ENCODE measurements around the gene WFDC2.

WFDC2 gene, protein sequence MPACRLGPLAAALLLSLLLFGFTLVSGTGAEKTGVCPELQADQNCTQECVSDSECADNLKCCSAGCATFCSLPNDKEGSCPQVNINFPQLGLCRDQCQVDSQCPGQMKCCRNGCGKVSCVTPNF

DNA sequence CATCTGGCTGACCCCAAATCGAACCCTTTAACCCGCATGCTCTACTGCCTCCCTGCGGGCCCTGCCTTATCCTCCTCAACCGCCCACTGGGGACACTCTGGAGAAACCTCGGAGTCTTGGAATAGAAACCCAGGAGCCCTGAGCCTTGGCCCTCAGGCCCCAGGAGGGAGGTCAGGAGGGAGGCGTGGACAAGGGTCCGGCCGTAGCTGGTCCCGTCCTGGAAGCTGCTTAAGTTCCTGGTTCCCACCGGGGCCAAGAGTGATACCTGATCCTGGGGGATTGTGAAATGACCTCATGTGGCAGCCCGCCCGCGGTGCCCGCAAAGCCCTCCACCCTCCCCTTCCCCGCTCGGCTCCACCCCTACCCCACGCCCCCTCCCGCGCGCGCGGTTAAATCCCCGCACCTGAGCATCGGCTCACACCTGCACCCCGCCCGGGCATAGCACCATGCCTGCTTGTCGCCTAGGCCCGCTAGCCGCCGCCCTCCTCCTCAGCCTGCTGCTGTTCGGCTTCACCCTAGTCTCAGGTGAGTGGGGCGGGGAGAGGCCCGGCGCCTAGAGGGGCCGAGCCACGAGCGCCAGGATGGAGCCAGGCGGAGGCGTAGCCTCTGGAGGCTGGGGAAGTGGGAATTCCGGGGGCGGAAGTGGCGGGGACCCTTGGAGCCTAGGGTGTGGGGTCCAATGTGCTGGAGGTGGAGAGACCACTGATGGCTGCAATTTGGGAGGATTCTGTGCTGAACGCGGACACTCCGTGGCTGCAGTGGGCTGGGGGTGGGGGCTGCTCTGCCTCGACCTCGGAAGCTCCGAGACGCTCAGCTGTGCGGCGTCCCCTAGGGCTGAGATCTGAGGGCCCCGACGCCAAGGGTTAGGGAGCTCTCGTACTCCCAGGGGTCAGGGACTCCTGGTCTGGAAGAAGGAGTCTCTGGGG, at the start of gene WFDC2:
Gene WFDC2, plus strand, starts transcription at position 418 of the 926 bp plus-strand sequence. Its CDS starts 29 bp downstream, at position 447.
- no peak for DNase-seq (ENCODE audit: low read depth)

DNA sequence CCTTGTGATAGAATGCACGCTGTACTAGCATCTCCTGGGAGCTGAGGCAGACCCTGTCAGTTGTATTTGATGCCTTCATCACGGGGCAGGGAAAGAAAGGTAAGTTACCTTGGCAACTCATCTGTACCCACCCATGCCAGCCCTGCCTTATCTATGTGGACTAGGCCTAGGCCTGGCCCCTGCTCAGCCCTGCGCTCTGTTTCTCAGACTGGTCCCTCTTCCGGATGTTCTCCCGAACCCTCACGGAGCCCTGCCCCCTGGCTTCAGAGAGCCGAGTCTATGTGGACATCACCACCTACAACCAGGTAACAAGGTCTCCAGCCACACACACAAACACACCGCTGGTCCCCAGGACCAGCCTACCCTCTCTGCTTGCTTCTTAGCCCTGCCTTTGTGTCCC, 49.4 kb upstream of the WFDC2 start:
- DNase-seq (ENCODE audit: low read depth) = no peak

DNA sequence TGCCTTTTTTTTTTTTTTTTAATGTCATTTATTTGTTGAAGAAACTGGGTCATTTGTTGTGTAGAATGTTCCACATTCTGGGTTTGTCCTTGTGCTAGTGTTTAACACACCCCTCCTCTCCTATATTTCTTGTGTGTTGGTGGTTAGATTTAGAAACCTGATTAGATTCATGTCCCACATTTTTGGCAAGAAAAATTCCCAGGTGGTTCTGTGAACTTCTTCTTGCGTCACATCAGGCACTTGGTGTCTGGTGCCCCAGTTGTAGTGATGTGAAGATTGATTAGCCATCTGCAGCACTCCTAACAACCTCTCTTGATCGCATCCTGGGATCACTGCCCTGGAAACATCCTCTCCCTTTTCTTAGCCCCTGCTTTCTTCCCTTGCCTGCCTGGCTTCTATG, 45.9 kb upstream of the WFDC2 start:
- DNase-seq (ENCODE audit: low read depth) = no peak

DNA sequence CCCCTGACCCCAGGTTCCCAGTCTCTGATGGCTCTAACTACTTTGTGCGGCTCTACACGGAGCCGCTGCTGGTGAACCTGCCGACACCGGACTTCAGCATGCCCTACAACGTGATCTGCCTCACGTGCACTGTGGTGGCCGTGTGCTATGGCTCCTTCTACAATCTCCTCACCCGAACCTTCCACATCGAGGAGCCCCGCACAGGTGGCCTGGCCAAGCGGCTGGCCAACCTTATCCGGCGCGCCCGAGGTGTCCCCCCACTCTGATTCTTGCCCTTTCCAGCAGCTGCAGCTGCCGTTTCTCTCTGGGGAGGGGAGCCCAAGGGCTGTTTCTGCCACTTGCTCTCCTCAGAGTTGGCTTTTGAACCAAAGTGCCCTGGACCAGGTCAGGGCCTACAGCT, 44.0 kb upstream of the WFDC2 start:
- DNase-seq (ENCODE audit: low read depth) = no peak

DNA sequence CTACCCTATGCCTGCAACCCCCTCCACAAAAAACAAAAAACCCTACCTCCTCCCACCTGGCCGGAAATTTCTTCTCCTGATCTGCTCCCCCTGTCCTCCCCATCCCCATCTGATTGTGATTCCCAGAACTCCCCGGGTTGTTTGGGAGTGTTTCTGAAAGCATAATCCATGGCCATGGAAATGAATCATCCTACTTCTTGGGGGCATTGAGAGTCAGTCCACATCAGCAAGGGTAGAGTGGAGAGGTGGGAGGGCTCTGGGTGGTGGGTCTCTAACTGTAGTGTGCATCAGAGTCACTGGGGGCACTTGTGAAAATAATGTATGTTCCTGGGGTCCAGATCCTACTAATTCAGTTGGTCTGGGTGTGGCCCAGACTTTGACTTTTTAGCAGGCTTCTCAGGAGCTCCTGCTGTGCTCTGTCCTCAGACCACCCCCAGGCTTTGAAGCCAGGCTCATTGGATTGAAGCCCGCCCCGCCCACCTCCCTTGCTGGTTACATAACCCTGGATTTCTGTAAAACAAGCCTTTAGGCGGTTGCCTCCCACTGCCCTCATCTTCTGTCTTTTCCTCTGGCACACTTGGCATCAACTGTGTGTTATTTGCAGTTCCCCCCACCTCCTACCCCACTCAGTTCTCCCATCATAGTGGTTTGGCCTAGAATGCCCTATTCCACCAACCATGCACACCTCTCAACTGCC, 43.1 kb upstream of the WFDC2 start:
- no peak for DNase-seq (ENCODE audit: low read depth)

DNA sequence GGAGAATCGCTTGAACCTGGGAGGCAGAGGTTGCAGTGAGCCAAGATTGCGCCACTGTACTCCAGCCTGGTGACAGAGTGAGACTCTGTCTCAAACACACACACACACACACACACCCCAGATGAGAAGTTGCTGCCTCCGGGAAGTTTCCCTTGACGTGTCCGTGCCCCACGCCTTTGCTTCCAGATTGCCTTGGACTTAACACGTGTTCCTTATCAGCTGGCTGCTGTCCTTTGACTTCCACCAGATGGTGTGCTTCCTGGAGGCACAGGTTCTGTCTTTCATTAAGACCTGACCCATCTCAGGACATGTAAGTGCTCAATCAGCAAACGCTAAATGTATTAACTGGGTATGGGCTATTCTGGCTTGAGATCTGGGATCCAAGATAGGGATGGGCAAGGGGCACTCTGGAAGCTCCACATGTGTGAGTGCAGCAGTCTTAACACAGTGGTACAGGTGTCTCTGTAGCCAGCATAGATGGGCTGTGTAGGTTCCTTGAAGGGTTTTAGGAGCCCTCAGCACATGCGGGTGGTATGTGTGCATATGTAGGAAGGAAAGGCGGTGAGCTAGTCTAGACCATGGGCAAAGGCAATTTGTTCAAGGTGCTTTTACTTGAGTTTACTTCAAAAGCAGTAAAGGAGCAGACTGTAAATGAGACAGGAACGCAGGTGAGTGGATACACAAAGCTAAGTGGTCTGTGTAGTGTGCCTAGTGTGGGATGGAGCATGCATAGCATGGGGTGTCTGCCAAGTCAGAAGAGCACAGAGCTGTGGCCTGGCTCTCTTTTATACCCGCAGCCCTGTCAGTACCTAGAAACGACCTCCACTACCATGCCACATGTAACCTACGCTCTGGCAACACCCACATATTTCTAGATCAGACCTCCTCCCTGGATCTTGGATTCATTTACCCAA, 42.1 kb upstream of the WFDC2 start:
- DNase-seq (ENCODE audit: low read depth) = no peak

DNA sequence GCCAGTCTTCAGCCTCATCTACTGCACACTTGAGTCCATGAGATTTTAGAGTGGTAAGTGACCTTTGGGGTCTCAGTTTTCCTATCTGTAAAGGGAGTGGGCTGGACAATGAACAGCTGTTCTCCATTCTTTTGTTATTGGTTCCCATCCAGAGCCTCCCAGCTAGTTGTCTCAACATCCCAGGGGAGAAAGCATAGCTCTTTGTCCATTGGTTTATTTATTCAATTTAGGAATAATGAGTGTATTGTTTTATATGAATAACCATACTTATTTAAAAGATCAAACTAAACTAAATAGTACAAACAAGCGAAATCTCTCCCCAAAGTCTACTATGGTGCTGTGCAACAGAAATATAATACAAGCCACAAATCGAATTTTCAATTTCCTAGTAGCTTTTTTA, 39.9 kb upstream of the WFDC2 start:
- DNase-seq (ENCODE audit: low read depth) = no peak

DNA sequence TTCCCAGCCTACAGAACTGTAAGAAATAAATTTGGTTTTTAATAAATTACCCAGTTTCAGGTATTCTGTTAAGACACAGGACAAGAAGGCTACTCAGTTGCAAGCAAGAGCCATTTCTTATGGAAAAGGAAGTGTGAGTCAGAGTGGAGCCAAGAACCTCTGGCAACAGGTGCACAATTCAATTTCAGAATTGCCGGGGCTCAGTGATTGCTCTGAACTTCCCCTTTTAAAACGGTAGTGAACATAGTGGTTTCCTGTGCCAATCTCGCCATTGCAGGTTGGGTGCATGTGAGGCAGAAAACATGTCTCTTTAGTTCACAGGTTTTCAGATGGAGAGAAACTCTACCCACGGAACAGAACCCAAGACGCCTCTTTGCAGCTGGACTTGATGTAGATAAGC, 37.3 kb upstream of the WFDC2 start:
- no peak for DNase-seq (ENCODE audit: low read depth)

DNA sequence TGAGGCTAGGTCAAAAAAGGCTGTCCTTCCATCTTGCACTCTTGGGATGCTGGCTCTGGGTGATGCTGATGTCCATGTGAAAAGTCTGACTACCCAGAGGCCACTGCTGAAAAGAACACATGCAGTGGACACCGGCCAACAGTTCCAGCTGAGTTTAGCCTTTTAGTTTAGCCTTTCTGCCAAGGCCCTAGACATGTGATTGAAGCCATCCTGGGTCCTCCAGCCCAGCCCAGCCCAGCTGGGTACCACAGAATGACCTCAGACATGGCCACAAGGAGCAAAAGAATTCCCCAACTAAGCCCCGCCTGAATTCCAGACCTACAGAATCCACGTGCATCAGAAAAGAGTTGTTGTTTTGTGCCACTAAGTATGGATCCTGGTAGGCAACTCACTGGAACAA, 36.2 kb upstream of the WFDC2 start:
- DNase-seq (ENCODE audit: low read depth) = no peak

DNA sequence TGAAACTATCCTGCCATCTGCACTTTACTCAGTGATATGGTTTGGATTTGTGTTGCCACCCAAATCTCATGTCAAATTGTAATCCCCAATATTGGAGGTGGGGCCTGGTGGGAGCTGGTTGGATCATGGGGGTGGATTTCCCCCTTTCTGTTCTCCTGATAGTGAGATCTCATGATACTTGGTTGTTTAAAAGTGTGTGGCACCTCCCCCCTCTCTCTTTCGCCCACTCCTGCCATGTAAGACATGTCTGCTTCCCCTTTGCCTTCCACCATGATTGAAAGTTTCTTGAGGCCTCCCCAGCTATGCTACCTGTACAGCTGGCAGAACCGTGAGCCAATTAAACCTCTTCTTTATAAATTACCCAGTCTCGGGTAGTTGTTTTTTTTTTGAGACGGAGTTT, 35.6 kb upstream of the WFDC2 start:
- no peak for DNase-seq (ENCODE audit: low read depth)

DNA sequence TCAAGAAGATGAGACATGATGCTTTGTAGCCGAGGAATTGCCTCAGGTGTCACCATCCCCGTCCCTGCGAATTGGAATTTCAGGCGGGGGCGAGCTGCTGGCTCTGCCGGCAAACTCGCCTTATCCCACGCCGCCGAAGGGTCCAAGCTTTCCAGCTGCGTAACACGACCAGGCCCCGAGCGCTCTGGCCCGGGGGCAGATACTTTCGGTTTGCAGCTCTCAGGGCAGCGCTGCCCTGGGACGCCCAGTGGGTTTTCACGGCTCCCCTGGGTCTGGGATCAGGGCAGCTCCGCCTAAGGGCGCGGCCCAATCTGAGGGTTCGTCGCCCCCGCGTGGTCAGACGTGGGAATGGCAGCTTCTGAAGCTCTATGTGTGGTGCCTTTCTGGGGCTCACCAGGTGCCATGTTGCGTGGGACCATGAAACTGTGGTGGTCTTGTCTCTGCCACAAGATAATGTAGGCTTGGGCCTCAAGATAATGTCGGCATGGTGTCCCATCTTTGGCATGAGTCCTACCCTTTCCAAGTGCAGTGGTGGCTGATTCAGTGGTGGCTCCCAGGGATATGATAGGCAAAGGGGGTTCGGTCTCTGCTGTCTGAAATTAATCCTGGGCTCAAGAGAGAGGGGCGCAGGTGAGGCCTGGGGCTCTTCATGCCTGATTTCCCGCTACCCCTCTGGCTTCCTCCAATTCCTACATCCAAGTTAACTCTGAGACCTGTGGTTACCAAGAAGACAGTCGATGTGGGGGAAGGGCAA, 32.6 kb upstream of the WFDC2 start:
- peak; percentile 83 for DNase-seq (ENCODE audit: low read depth)

DNA sequence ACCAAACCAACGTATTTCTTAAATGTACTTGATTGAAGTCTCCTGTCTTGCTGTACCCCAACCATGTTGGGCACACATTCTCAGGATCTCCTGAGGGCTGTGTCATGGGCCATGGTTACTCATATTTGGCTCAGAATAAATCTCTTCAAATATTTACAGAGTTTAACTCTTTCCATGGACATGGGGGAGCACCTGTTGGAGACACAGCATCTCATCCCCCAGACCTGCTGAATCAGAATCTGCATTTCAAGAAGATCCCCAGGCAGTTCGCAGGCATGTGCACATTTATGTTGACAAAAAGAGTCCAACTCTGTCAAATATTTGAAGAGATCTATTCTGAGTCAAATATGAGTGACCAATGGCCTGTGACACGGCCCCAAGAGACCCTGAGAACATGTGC, 29.1 kb upstream of the WFDC2 start:
- no peak for DNase-seq (ENCODE audit: low read depth)

DNA sequence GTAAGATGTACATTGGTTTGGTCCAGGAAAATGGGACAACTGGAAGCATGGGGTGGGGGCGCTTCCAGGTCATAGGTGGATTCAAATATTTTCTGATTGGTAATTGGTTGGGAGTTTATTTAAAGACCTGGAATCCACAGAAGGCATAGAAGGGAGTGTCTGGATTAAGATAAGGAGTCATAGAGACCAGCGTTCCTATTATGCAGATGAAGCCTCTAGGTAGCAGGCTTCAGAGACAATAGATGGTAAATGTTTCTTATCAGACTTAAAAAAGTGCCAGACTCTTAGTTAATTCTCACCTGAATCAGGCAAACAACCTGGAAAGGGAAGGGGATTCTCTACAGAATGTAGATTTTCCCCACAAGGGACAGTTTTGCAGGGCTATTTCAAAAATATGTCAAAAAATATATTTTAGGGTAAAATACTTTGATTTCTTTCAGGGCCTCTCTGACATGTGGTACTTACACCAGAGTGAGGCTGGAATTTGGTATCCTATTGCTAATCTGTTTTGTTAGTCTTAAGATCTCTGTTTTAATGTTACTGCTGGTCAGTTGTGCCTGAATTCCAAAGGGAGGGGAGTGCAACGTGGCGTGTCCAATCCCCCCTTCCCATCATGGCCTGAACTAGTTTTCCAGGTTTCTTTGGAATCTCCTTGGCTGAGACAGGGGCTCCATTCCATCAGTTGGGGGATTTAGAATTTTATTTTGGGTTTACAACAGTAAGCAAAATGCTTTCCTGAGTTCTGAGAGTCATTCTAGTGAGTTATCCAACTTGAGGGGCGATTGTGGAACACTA, 28.5 kb upstream of the WFDC2 start:
- DNase-seq (ENCODE audit: low read depth) = no peak

DNA sequence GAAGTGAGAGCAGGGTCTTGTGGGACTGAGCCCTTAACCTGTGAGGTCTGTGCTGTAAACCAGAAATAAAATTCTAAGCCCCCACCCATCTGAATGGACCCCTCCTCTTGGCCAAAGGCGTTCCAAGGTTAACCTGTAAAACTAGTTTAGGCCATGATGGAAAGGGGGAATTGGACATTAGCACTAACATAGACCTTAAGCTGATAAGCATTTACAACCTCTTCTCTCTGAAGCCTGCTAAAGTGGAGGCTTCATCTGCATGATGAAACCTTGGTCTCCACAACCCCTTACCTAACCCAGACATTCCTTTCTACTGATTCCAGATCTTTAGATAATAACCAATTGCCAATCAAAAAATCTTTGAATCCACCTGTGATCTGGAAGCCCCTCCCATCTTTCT, 27.8 kb upstream of the WFDC2 start:
- no peak for DNase-seq (ENCODE audit: low read depth)

DNA sequence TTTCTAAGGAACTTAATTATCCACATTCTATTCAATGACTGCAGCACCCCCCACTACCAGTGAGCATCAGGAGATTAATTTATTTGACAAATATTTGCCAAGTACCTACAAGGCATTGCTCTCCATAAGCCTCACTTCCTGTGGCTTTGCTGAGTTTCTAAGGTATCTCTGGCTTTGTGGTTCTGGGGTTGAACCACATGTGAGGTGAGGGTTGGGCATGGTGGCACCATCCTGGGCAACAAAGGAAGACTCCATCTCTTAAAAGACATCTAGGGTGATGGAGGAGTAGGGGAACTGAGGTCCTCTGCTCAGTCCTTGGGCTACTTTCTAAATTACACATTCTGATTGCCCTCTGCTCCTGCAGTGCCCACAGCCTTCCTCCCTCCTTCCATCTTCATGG, 25.5 kb upstream of the WFDC2 start:
- DNase-seq (ENCODE audit: low read depth) = no peak

DNA sequence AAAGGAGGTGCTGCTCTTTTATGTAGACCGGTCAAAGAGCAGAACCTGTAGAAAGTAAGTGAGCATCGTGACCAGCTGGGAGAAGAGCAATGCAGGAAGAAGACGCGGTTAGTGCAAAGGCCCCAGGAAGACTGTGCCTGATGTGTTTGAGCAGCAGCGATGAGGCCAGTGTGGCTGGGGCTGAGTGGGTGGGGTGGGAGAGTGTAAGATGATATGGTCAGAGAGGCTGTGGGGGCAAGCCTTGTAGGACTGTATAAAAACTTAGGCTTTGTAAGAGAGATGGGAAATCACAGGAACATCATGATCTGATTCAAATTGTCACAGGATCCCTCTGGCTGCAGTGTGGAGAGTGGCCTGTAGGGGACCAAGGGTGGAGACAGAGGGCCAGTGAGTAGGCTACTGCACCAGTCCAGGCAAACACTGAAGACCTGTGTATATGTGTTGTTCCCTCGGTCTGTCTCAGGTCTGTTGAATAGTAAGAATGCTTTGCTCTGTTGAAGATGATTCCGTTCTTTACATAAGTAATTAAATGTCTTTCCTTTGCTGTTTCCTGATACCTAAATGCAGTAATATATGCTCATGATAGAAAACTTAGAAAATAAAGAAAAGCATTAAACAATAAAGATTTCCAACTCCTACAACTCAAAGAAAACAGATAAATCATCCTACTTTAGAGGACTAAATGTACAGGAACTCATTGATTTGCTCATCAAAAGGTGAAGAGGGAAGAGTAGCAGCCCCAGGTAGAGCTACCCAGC, 23.6 kb upstream of the WFDC2 start:
- DNase-seq (ENCODE audit: low read depth) = no peak

DNA sequence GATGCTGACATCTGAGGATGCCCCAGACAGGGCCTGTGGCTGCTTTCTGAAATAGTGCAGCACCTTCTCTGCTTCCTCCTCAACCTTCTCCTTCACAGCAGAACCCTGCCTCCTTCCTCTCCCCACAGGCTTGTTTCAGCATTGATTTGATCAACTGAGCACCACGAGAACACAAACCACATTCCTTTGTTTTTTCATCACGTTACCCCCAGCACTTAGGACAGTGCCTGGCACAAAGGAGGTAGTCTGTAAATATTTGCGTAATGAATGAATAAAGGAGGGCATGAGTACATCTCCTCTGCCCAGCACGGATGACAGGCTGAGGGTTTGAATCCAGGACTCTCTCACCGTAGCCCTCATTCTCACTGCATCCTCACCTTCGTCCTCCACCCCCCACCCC, 21.3 kb upstream of the WFDC2 start:
- DNase-seq (ENCODE audit: low read depth) = no peak

DNA sequence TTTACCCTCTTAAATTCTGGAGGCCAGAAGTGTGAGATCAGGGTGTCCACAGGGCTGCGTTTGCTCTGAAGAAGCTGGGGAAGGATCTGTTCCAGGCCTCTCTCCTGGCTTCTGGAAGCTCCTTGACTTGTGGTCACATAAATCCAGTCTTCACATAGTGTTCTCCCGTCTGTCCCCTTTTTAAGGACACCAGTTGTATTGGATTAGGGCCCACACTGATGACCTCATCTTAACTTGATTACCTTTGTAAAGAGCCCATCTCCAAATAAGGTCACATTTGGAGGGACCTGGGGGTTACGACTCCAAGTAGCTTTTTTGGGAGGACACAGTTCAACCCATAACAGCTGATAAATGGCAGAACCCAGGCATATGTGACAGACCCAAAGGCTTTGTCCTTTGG, 20.0 kb upstream of the WFDC2 start:
- no peak for DNase-seq (ENCODE audit: low read depth)

DNA sequence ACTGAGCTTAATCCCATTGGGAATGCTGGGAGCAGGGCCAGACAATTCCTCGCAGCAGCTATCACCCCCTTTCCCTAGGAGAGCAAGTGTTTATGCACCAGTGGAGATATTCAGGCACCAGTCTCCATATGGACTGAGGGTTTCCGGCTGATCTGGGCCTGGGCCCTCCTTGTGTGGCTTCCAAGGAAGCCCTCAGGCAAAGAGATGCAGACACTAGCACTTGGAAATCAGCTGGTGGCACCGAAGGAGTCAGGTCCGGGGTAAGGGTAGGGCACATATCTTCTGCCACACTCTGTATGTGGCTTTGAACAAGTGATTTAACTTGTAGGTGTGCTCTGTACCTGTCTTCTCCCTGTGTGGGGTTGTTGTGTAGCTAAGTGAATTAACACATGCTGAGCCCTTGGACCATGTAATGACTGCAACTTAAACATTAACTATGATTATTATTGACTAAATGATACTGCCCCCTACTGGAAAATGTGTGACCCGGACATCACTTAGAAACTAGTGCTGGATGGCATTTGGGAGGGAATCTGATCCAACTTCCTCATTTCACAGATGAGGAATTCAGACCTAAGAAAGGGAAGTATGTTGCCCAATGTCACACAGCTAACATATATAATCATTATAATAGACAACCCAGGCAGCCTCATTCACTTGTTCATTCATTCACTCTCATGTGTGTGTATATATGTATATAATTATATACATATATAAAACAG, 19.3 kb upstream of the WFDC2 start:
- DNase-seq (ENCODE audit: low read depth) = no peak
